ENCODE measurements around the gene SPAG5. TPM values are rescaled to one million over a fixed set of nuclear protein-coding genes. Genes with fewer than 3 reads are reported as not detected.

Gene SPAG5
- total RNA-seq, 1 donor from 2014 or later: 15.8 TPM

DNA sequence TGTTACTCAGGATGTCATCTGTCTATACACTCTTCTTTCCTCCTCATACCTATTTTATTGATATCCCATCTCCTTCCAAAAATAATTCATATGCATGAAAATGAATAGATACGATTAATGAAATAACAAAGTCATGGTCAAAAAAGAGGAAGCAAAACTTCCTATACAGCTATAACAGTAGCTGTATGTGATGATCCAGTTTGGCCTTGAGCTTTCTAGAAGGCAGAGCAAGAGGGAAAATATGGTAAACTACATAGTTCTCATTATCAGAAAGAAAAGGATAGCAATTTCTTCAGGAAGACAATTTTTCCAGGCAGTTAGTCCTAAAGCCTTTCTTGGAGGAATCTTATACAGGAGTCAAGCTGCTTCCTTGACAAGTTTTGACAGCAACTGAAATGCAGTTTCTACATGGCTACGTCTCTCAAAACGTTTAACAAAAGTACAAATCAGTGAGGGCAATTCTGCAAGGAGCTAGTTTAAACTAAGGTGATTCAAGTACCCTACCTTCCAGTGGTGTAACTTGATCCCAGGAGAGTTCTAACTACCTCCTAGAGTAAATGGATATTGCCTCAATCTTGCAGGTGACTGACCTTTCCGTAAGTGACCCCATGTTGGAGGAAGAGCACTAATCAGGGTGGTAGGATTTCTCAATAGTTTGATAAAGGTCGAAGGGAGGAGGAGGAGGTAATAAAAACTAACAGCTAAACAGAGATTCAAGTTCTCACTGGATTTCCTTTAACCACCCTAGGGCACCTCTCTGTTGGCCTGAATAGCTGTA lies 1.0 kb downstream of the SPAG5 start:
- DNase-seq (no peak), ATAC-seq (ENCODE audit: low read depth) (no peak)
- Mint-ChIP-seq H3K27ac (peak overlapping the region; percentile 96), H3K4me3 (peak overlapping the region; percentile 87), H3K36me3 (ENCODE audit: low read depth) (peaks cover 10% of the 10 kb centered on the region), H3K27me3 (no peaks in the 10 kb centered on the region), H3K9me3 (no peaks in the 10 kb centered on the region), H3K4me1 (peaks cover 24% of the 10 kb centered on the region)
- intact Hi-C loops (cut with micrococcal nuclease): loop anchor here (5.0 kb wide), 2 partner anchors 355 to 695 kb away; partner anchors contain the start of genes NUFIP2 and PHF12
- TF ChIP-seq, protein P1, sequence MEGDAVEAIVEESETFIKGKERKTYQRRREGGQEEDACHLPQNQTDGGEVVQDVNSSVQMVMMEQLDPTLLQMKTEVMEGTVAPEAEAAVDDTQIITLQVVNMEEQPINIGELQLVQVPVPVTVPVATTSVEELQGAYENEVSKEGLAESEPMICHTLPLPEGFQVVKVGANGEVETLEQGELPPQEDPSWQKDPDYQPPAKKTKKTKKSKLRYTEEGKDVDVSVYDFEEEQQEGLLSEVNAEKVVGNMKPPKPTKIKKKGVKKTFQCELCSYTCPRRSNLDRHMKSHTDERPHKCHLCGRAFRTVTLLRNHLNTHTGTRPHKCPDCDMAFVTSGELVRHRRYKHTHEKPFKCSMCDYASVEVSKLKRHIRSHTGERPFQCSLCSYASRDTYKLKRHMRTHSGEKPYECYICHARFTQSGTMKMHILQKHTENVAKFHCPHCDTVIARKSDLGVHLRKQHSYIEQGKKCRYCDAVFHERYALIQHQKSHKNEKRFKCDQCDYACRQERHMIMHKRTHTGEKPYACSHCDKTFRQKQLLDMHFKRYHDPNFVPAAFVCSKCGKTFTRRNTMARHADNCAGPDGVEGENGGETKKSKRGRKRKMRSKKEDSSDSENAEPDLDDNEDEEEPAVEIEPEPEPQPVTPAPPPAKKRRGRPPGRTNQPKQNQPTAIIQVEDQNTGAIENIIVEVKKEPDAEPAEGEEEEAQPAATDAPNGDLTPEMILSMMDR (IDR thresholded peaks at IDR 0.05): no peak
- ChIA-PET POLR2A (interaction anchor here (1.2 to 4.9 kb wide), 4 partner anchors 19 to 49 kb away, joined by 6 to 80 read pairs (median 30); partner anchors contain the start of genes ALDOC and PIGS), CTCF (interaction anchor here (0.8 to 1.1 kb wide), 2 partner anchors 13 to 48 kb away, joined by 3 read pairs; no protein-coding TSS in a partner anchor)

DNA sequence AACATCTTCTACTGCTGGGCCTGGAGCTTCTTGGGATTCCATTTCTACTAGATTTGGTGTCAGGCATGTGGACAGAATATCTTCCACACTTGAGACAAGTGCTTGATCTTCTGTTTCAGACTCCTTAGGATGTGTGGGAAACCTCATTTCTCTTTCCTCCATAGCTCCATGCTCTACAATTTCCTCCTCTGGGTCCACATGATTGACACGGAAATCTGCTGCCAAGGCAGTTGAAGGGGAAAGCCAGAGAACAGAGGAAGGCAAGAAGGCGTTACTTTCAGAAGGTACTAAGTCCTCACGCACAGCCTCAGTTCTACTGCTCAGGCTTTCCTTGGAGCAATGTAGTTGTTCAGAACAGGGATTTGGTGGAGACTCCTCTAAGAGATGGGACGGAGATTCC lies 6.6 kb downstream of the SPAG5 start:
- no peak for DNase-seq
- CTCF ChIA-PET: interaction anchor here (0.8 kb wide), 1 partner anchor 21 kb away, joined by 3 read pairs; the partner anchor contains the start of gene PIGS
- no peaks in the 10 kb centered on the region for H3K27me3 Mint-ChIP-seq
- TF ChIP-seq, protein P1 (IDR thresholded peaks at IDR 0.05): no peak
- H3K9me3 Mint-ChIP-seq: no peaks in the 10 kb centered on the region
- peaks cover 11% of the 10 kb centered on the region for H3K36me3 Mint-ChIP-seq (ENCODE audit: low read depth)
- H3K27ac Mint-ChIP-seq: no peak overlapping the region
- intact Hi-C loops (cut with micrococcal nuclease): no loop called here
- no peak overlapping the region for H3K4me3 Mint-ChIP-seq
- ATAC-seq (ENCODE audit: low read depth): no peak
- POLR2A ChIA-PET: interaction anchor here (0.9 kb wide), 1 partner anchor 43 kb away, joined by 3 read pairs; no protein-coding TSS in a partner anchor
- peaks cover under 1% of the 10 kb centered on the region for H3K4me1 Mint-ChIP-seq

DNA sequence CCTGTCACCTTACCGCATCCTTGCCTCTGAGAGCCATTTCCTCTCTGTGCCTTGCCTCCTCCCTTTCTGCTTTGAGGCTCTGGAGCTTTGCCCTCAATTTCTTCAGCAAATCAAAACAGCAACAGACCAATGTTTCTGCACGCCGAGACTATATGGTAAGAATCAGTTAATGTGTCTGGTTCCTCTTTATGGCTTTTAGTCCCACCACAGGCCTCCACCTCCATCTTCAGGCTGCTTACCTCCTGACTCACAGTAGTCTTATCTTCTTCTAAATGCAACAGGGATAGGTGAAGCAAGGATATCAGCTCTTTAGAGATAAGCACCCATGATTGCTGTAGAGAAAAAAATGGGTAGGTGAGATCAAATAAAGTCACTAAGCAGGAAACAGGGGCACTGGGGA lies 13.0 kb downstream of the SPAG5 start:
- ATAC-seq (ENCODE audit: low read depth) (no peak), DNase-seq (no peak)
- Mint-ChIP-seq H3K9me3 (no peaks in the 10 kb centered on the region), H3K27ac (no peak overlapping the region), H3K36me3 (ENCODE audit: low read depth) (peaks cover 7% of the 10 kb centered on the region), H3K4me1 (no peaks in the 10 kb centered on the region), H3K27me3 (no peaks in the 10 kb centered on the region), H3K4me3 (no peak overlapping the region)
- ChIA-PET POLR2A (interaction anchor here (2.0 kb wide), 1 partner anchor 9 kb away, joined by 4 read pairs; the partner anchor contains the start of gene ALDOC), CTCF (no interaction called here)
- TF ChIP-seq, protein P1 (IDR thresholded peaks at IDR 0.05): no peak
- intact Hi-C loops (cut with micrococcal nuclease): no loop called here

DNA sequence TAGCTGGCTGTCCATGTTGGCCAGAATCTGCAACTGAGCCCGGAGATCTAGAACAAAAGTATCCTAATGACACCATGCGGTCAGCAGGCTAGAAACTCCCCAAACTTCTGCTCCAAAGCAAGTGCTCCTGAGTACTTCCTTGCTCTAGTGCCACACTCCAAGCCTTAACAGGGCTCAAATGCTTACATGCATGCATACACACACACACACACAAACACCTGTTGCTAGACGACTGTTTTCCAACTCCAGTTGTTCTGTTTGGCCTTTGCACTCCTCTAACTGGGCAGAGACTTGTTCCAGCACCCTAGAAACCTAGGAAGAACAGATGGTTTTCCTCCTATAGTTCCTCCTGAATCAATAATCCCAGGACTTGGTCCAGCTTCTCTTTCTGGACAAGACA lies 14.4 kb downstream of the SPAG5 start:
- H3K4me1 Mint-ChIP-seq: no peaks in the 10 kb centered on the region
- DNase-seq: no peak
- H3K9me3 Mint-ChIP-seq: no peaks in the 10 kb centered on the region
- H3K27me3 Mint-ChIP-seq: no peaks in the 10 kb centered on the region
- no peak overlapping the region for H3K4me3 Mint-ChIP-seq
- H3K27ac Mint-ChIP-seq: no peak overlapping the region
- POLR2A ChIA-PET: interaction anchor here (2.0 kb wide), 1 partner anchor 8 kb away, joined by 4 read pairs; the partner anchor contains the start of gene ALDOC
- peaks cover 7% of the 10 kb centered on the region for H3K36me3 Mint-ChIP-seq (ENCODE audit: low read depth)
- CTCF ChIA-PET: no interaction called here
- intact Hi-C loops (cut with micrococcal nuclease): no loop called here
- no peak for ATAC-seq (ENCODE audit: low read depth)
- TF ChIP-seq, protein P1 (IDR thresholded peaks at IDR 0.05): no peak

DNA sequence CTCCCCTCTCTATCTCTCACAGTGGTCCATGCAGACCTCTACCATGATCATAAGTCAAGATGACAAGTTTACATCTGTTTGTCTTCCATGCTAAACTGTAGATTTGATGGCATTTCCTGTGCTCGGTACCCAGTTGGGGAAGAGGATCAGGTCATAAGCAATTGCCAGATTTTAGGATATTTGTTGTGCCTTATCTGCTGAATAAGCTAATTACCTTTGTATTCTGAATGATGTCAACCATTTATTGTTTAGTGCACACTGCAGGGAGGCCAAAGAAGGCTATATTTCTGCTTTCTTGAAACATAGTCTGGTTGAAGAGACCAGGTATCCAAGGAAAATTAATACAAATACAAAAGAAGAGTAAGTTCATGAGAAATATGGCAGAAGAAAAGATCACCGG lies 16.3 kb downstream of the SPAG5 start:
- intact Hi-C loops (cut with micrococcal nuclease): no loop called here
- no peak overlapping the region for H3K4me3 Mint-ChIP-seq
- peaks cover 7% of the 10 kb centered on the region for H3K36me3 Mint-ChIP-seq (ENCODE audit: low read depth)
- TF ChIP-seq, protein P1 (IDR thresholded peaks at IDR 0.05): no peak
- ATAC-seq (ENCODE audit: low read depth) (no peak), DNase-seq (no peak)
- ChIA-PET CTCF (no interaction called here), POLR2A (no interaction called here)
- no peaks in the 10 kb centered on the region for H3K27me3 Mint-ChIP-seq
- no peak overlapping the region for H3K27ac Mint-ChIP-seq
- no peaks in the 10 kb centered on the region for H3K9me3 Mint-ChIP-seq
- peaks cover under 1% of the 10 kb centered on the region for H3K4me1 Mint-ChIP-seq

Data from activated B cell treated with CpG ODN at 0.5 μM for 24 hours (primary cell).